Progenitor cell of endocrine pancreas (in vitro differentiated cells): ENCODE results near the gene FOXC1. TPM values are rescaled to one million over a fixed set of nuclear protein-coding genes. Genes with fewer than 3 reads are reported as not detected.

Source experiments
- DNase-seq: peaks from one replicate; pipeline ENCODE4 v3.0.0; 2021; ENCODE audit warnings: low spot score; ENCODE audit not compliant: unreplicated experiment
- H3K27ac Mint-ChIP-seq: 2 replicates; pipeline ENCODE4 v1.8.0; 2021; ENCODE audit warnings: mild to moderate bottlenecking, moderate library complexity, mixed read lengths
- H3K27me3 Mint-ChIP-seq: 2 replicates; pipeline ENCODE4 v1.8.0; 2021; ENCODE audit warnings: mixed read lengths
- H3K36me3 Mint-ChIP-seq: 2 replicates; pipeline ENCODE4 v1.8.0; 2022; ENCODE audit warnings: mixed read lengths; ENCODE audit not compliant: insufficient read depth
- H3K4me1 Mint-ChIP-seq: 2 replicates; pipeline ENCODE4 v1.8.0; 2021; ENCODE audit warnings: low read depth, mixed read lengths
- H3K4me3 Mint-ChIP-seq: 2 replicates; pipeline ENCODE4 v1.8.0; 2021; ENCODE audit warnings: low read depth, mild to moderate bottlenecking, moderate library complexity, mixed read lengths
- H3K9me3 Mint-ChIP-seq: 2 replicates; pipeline ENCODE4 v1.8.0; 2021; ENCODE audit warnings: low read depth, mixed read lengths
- total RNA-seq: library from RNA; stranded (reverse); gene quantifications from 2 replicates; pipeline ENCODE4 v1.2.1, GENCODE V29; 2021
- TF ChIP-seq, protein P1 (sequence below): fragments of 200-600 bp; sonication (generic); IDR thresholded peaks from one replicate; pipeline ENCODE4 v1.5.0; 2021; ENCODE audit warnings: antibody characterized with exemption, mild to moderate bottlenecking; ENCODE audit not compliant: unreplicated experiment

FOXC1 gene
- total RNA-seq, 1 donor from 2014 or later: 0.46 TPM

GRCh38 chr6:1616701-1617463 is 7.2 kb downstream of the FOXC1 start:
- Mint-ChIP-seq H3K27me3 (peaks cover 73% of the 10 kb centered on the region), H3K9me3 (no peaks in the 10 kb centered on the region), H3K27ac (no peak overlapping the region), H3K4me1 (peaks cover 2% of the 10 kb centered on the region), H3K36me3 (no peaks in the 10 kb centered on the region), H3K4me3 (no peak overlapping the region)
- no peak for DNase-seq
- TF ChIP-seq, protein P1, sequence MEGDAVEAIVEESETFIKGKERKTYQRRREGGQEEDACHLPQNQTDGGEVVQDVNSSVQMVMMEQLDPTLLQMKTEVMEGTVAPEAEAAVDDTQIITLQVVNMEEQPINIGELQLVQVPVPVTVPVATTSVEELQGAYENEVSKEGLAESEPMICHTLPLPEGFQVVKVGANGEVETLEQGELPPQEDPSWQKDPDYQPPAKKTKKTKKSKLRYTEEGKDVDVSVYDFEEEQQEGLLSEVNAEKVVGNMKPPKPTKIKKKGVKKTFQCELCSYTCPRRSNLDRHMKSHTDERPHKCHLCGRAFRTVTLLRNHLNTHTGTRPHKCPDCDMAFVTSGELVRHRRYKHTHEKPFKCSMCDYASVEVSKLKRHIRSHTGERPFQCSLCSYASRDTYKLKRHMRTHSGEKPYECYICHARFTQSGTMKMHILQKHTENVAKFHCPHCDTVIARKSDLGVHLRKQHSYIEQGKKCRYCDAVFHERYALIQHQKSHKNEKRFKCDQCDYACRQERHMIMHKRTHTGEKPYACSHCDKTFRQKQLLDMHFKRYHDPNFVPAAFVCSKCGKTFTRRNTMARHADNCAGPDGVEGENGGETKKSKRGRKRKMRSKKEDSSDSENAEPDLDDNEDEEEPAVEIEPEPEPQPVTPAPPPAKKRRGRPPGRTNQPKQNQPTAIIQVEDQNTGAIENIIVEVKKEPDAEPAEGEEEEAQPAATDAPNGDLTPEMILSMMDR: no peak

DNA sequence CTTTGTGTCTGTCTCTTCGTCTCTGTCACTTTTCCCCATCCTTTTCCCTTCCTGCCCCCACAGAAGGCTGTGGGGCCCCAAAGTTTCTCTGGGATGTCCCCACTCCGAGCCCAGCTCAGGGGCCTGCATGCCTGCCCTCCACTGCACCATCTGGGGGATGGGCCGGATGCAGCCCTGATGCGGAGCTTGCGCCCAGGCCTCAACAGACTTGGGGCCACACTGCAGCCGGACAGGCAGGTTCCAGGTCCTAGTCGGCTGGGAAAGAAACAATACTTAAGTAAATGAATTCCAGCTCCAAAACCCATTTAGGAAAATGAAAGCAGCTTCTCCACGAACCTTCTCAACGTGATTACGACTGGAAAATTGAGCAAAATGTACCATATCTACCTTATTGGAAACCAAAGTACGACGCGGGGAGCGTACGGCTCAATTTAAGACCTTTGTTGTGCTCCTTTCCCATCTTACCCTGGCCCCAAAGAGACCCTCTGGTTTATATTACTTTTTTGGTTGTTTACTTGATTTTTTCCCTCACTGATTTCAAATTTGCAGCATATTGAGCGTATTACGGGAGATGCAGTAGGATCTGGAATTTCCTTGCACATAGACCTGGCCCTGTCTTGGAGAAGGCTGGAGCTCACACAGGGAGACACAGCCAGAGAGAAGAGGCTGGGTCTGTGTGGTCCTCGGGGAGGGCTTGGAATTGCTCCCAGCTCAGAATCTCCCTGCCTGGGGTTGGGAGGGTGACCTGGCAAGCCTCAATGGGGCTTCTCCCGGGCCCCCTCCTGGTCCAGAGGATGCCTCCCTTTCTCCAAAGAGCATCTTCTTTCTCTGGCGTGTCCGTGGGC is 8.0 kb downstream of the FOXC1 start:
- no peaks in the 10 kb centered on the region for H3K9me3 Mint-ChIP-seq
- H3K4me3 Mint-ChIP-seq: no peak overlapping the region
- no peak overlapping the region for H3K27ac Mint-ChIP-seq
- DNase-seq: no peak
- TF ChIP-seq, protein P1: no peak
- H3K4me1 Mint-ChIP-seq: no peaks in the 10 kb centered on the region
- H3K27me3 Mint-ChIP-seq: peaks cover 73% of the 10 kb centered on the region
- peaks cover 3% of the 10 kb centered on the region for H3K36me3 Mint-ChIP-seq

DNA sequence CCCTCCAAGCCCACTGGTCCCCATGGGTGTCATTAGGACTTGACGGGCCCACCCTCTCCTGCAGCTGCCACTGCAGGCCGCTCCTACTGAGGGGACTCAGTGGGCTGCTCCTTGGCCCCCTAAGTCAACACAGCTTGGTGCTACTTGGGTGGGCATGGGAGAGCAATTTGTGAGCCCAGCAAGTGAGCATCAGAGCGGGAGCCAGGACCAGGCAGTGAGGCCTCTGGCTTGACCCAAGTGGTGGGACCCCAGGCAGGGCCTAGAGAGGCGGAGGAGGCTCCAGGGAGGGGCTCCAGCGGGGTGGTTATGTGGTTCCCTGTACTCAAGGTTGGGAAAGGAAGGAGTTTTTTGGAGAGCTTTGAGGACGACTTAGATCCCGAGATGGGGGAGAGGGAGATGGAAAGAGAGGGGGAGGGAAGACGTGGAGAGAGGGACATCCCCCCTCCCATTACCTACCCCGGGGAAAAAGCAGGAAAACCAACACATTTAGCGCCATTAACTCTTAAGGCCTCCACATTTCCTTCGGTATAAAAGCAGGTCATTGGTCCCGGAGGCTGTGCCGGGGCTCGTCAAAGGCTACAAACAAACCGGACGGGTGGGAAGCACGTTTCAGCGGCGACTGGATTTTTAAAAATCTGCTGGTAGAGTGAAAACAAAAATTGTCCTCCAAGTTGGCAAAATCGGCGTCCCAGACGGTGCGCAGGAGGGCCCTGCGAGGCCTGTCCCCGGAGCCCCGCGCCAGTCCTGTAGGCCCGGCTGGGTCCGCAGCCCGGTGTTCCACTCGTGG is 8.8 kb downstream of the FOXC1 start:
- H3K4me1 Mint-ChIP-seq: no peaks in the 10 kb centered on the region
- peaks cover 3% of the 10 kb centered on the region for H3K36me3 Mint-ChIP-seq
- peak overlapping the region; percentile 33 for H3K27ac Mint-ChIP-seq
- DNase-seq: no peak
- no peaks in the 10 kb centered on the region for H3K9me3 Mint-ChIP-seq
- H3K4me3 Mint-ChIP-seq: no peak overlapping the region
- H3K27me3 Mint-ChIP-seq: peaks cover 73% of the 10 kb centered on the region
- TF ChIP-seq, protein P1: no peak

- Mint-ChIP-seq H3K9me3 (no peaks in the 10 kb centered on the region), H3K36me3 (peaks cover 3% of the 10 kb centered on the region), H3K27me3 (peaks cover 73% of the 10 kb centered on the region), H3K4me1 (no peaks in the 10 kb centered on the region), H3K4me3 (no peak overlapping the region), H3K27ac (no peak overlapping the region)
- DNase-seq: no peak
- TF ChIP-seq, protein P1: no peak
Measured at GRCh38 chr6:1619098-1619672, 9.5 kb downstream of the FOXC1 start.
